Endothelial cell of umbilical vein (primary cell): ENCODE results near the gene AARS2. TPM values are rescaled to one million over a fixed set of nuclear protein-coding genes. Genes with fewer than 3 reads are reported as not detected.

Experiments used
- BruUV-seq: library from RNA; stranded (reverse); fragments of 400-500 nt; replicated peaks from 2 replicates; lab custom pipeline; 2021; lab: Mats Ljungman, UMichigan
- CTCF ChIA-PET: fragments of 300-600, 350-600 bp; sonication (Branson Sonifier 250); formaldehyde crosslinking; loops from one replicate; lab custom pipeline; 2021; ENCODE audit warnings: antibody characterized with exemption, inconsistent platforms; lab: Charles Lee
- POLR2A ChIA-PET: fragments of 300-600, 350-600 bp; sonication (Branson Sonifier 250); formaldehyde crosslinking; loops from one replicate; lab custom pipeline; 2021; ENCODE audit warnings: antibody characterized with exemption, inconsistent platforms; lab: Charles Lee
- DNase-seq: peaks from one replicate; pipeline ENCODE4 v3.0.0-alpha.2; 2011; ENCODE audit warnings: low read depth, low spot score
- FAIRE-seq: peaks from 2 replicates; lab custom pipeline; 2011; peaks lifted over from hg19 to GRCh38; lab: Jason Lieb, UNC
- H2AFZ ChIP-seq: 2 replicates; pipeline ENCODE4 v1.6.0; 2012; ENCODE audit warnings: low read depth, low read length, control low read depth, inconsistent platforms
- H3K27ac ChIP-seq: 2 replicates; pipeline ENCODE4 v1.5.1; 2011; ENCODE audit warnings: low read depth, mild to moderate bottlenecking, control low read depth, low read length, moderate library complexity; ENCODE audit not compliant: insufficient read depth
- H3K27me3 ChIP-seq, 2 experiments: 2 replicates each; pipeline versions ENCODE4 v1.6.0 to v1.6.1; 2011; ENCODE audit warnings: low read length in 2 of 2, mixed read lengths in 1 of 2; ENCODE audit not compliant: control insufficient read depth in 2 of 2, insufficient read depth in 2 of 2
- H3K36me3 ChIP-seq, 2 experiments: 2 replicates in 1 of 2; 3 replicates in 1 of 2; pipeline ENCODE4 v1.5.1; 2011; ENCODE audit warnings: low read length in 2 of 2, mild to moderate bottlenecking in 1 of 2, moderate library complexity in 1 of 2; ENCODE audit not compliant: control insufficient read depth in 2 of 2, insufficient read depth in 2 of 2; ENCODE audit errors: extremely low read depth in 1 of 2
- H3K4me1 ChIP-seq: 3 replicates; pipeline ENCODE4 v1.5.1; 2011; ENCODE audit warnings: mild to moderate bottlenecking, low read length; ENCODE audit not compliant: control insufficient read depth, insufficient read depth; ENCODE audit errors: extremely low read depth
- H3K4me2 ChIP-seq: 2 replicates; pipeline ENCODE4 v1.6.1; 2011; ENCODE audit warnings: low read length, control low read depth, mixed read lengths; ENCODE audit not compliant: insufficient read depth
- H3K4me3 ChIP-seq, 3 experiments: fragments of 200-600 bp in 1 of 3; sonication (generic), shearing (Covaris generic) in 1 of 3; replicated peaks in 1 of 3; 2 replicates each; pipeline ENCODE4 v1.5.1; 2011 to 2016; ENCODE audit warnings: control low read depth in 3 of 3, low read length in 3 of 3, mild to moderate bottlenecking in 2 of 3, inconsistent platforms in 1 of 3, low read depth in 1 of 3, moderate library complexity in 1 of 3; ENCODE audit not compliant: insufficient read depth in 1 of 3
- H3K79me2 ChIP-seq: 2 replicates; pipeline ENCODE4 v1.6.0; 2012; ENCODE audit warnings: low read length, inconsistent platforms; ENCODE audit not compliant: control insufficient read depth, insufficient read depth
- H3K9ac ChIP-seq: replicated peaks from 2 replicates; pipeline ENCODE3; 2011; ENCODE audit warnings: low read length, control low read depth; ENCODE audit not compliant: insufficient read depth; ENCODE audit errors: extremely low read depth
- H3K9me1 ChIP-seq: replicated peaks from 3 replicates; pipeline ENCODE4 v1.6.0; 2011; ENCODE audit warnings: mild to moderate bottlenecking, low read length; ENCODE audit not compliant: control insufficient read depth, insufficient read depth; ENCODE audit errors: extremely low read depth
- H3K9me3 ChIP-seq: replicated peaks from 2 replicates; pipeline ENCODE4 v1.5.1; 2012; ENCODE audit warnings: low read length, inconsistent platforms; ENCODE audit not compliant: control insufficient read depth, insufficient read depth
- H4K20me1 ChIP-seq: replicated peaks from 2 replicates; pipeline ENCODE3; 2011; ENCODE audit warnings: mild to moderate bottlenecking, low read length; ENCODE audit not compliant: control insufficient read depth, insufficient read depth; ENCODE audit errors: extremely low read depth
- EZH2 ChIP-seq: IDR thresholded peaks from 2 replicates; pipeline ENCODE4 v1.6.1; 2012; ENCODE audit warnings: borderline replicate concordance, low read depth, mild to moderate bottlenecking, moderate library complexity, low read length, inconsistent platforms; ENCODE audit not compliant: severe bottlenecking
- FOS ChIP-seq: IDR thresholded peaks from 2 replicates; pipeline ENCODE4 v1.6.1; 2011; ENCODE audit warnings: mild to moderate bottlenecking, low read length, moderate library complexity, borderline replicate concordance; ENCODE audit not compliant: insufficient read depth
- GATA2 ChIP-seq: IDR thresholded peaks from 2 replicates; pipeline ENCODE4 v1.7.0; 2011; ENCODE audit warnings: low read depth, mild to moderate bottlenecking, moderate library complexity, mixed read lengths, low read length; ENCODE audit not compliant: insufficient read length, insufficient read depth
- JUN ChIP-seq: IDR thresholded peaks from 2 replicates; pipeline ENCODE4 v1.6.1; 2011; ENCODE audit warnings: borderline replicate concordance, low read depth; ENCODE audit not compliant: insufficient read length, insufficient read depth
- MYC ChIP-seq: IDR thresholded peaks from one replicate; pipeline ENCODE4 v1.6.1; 2011; ENCODE audit warnings: mild to moderate bottlenecking, low read depth, low read length
- POLR2A ChIP-seq: IDR thresholded peaks from 2 replicates; pipeline ENCODE4 v1.6.1; 2012; ENCODE audit warnings: low read depth, mild to moderate bottlenecking, control low read depth, low read length
- POLR2AphosphoS5 ChIP-seq: IDR thresholded peaks from 2 replicates; pipeline ENCODE4 v1.6.1; 2012; ENCODE audit warnings: low read depth, mild to moderate bottlenecking, control low read depth, low read length, moderate library complexity; ENCODE audit not compliant: insufficient read depth
- dilution Hi-C: fragments of 300-500 bp; cut with MboI; formaldehyde crosslinking; loops from one replicate; pipeline ENCODE4 v1.15.0; 2019; ENCODE audit warnings: low sequenced_read_pairs; ENCODE audit not compliant: extremely low pct_ligation_motif_present
- intact Hi-C: fragments of 100-400 bp; cut with micrococcal nuclease; formaldehyde crosslinking; loops from one replicate; pipeline ENCODE4 v1.10.0; 2022
- polyA plus RNA-seq, 4 experiments: library from polyadenylated mRNA; depleted of rRNA in 3 of 4; stranded (reverse) in 3 of 4; unstranded in 1 of 4; fragments of >200 nt; gene quantifications; 2 replicates each; pipeline versions ENCODE4 v1.2.1 to v1.2.3, GENCODE V29; 2011 to 2012; ENCODE audit warnings: missing spikeins in 1 of 4
- total RNA-seq: library from RNA; stranded (reverse); gene quantifications from 2 replicates; pipeline ENCODE4 v1.2.3, GENCODE V29; 2021
- TF ChIP-seq, protein P1 (sequence below): IDR thresholded peaks from 2 replicates; pipeline ENCODE4 v1.6.1; 2011; ENCODE audit not compliant: insufficient read depth, insufficient read length
- TF ChIP-seq, protein P2 (sequence below), 2 donors: IDR thresholded peaks; 1 replicate in 1 of 2; 2 replicates in 1 of 2; pipeline ENCODE4 v1.5.1; 2011; ENCODE audit warnings: low read length in 2 of 2, mild to moderate bottlenecking in 2 of 2, moderate library complexity in 2 of 2, control low read depth in 1 of 2, inconsistent platforms in 1 of 2, low read depth in 1 of 2; ENCODE audit not compliant: insufficient read depth in 1 of 2; ENCODE audit errors: extremely low read depth in 1 of 2

AARS2 gene
- total and polyA plus RNA-seq, 2 donors (not counting 3 experiments of a cell fraction or from before 2014, with no cell fraction given): 8.3 to 17.9 TPM

- TF ChIP-seq FOS: no peak
- TF ChIP-seq JUN: no peak
- no peak for TF ChIP-seq GATA2
- TF ChIP-seq, protein P1, sequence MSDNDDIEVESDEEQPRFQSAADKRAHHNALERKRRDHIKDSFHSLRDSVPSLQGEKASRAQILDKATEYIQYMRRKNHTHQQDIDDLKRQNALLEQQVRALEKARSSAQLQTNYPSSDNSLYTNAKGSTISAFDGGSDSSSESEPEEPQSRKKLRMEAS: no peak
- no peak for TF ChIP-seq MYC
- TF ChIP-seq, protein P2, sequence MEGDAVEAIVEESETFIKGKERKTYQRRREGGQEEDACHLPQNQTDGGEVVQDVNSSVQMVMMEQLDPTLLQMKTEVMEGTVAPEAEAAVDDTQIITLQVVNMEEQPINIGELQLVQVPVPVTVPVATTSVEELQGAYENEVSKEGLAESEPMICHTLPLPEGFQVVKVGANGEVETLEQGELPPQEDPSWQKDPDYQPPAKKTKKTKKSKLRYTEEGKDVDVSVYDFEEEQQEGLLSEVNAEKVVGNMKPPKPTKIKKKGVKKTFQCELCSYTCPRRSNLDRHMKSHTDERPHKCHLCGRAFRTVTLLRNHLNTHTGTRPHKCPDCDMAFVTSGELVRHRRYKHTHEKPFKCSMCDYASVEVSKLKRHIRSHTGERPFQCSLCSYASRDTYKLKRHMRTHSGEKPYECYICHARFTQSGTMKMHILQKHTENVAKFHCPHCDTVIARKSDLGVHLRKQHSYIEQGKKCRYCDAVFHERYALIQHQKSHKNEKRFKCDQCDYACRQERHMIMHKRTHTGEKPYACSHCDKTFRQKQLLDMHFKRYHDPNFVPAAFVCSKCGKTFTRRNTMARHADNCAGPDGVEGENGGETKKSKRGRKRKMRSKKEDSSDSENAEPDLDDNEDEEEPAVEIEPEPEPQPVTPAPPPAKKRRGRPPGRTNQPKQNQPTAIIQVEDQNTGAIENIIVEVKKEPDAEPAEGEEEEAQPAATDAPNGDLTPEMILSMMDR (IDR thresholded peaks at IDR 0.05; ENCODE audit: extremely low read depth in 1 of 2, insufficient read depth in 1 of 2, low read depth in 1 of 2, low read length in 2 of 2): no peak
- TF ChIP-seq EZH2: no peak
- TF ChIP-seq POLR2A: no peak
- no peak for TF ChIP-seq POLR2AphosphoS5
- Histone ChIP-seq H3K79me2 (no peaks in the 10 kb centered on the region), H3K4me2 (no peak overlapping the region), H3K27me3 (peaks cover 11 to 13% of the 10 kb centered on the region in 2 experiments), H3K4me1 (no peaks in the 10 kb centered on the region), H2AFZ (no peak overlapping the region), H3K9ac (no peak overlapping the region), H3K9me3 (no peaks in the 10 kb centered on the region), H3K9me1 (no peaks in the 10 kb centered on the region), H4K20me1 (no peaks in the 10 kb centered on the region), H3K36me3 (no peaks in the 10 kb centered on the region), H3K27ac (no peak overlapping the region), H3K4me3 (no peak overlapping the region)
- CTCF ChIA-PET: no interaction called here
- POLR2A ChIA-PET: no interaction called here
- BruUV-seq: no TSS peak
- intact Hi-C loops (no loop called here), dilution Hi-C loops (no loop called here)
- no peak for FAIRE-seq
- DNase-seq: no peak
Observed at GRCh38 chr6:44359973-44360372, 46.8 kb upstream of the AARS2 start.
